Panc1 (cell line): ENCODE measurements around the gene ZCCHC24. TPM values are rescaled to one million over a fixed set of nuclear protein-coding genes. Genes with fewer than 3 reads are reported as not detected.

Experiments
- ATAC-seq: fragments of 200-7000 bp; cut with Tn5 transposase; 2 replicates; pipeline ENCODE4 v1.9.1; 2020; ENCODE audit warnings: mild to moderate bottlenecking, moderate library complexity
- BruUV-seq: library from RNA; stranded (reverse); fragments of 400-500 nt; replicated peaks from 2 replicates; lab custom pipeline; 2021; lab: Mats Ljungman, UMichigan
- CTCF ChIA-PET: fragments of 300-600 bp; sonication (Branson Sonifier 250); formaldehyde crosslinking; loops from one replicate; lab custom pipeline; 2022; ENCODE audit warnings: antibody characterized with exemption; lab: Charles Lee
- POLR2A ChIA-PET: fragments of 300-600 bp; sonication (Branson Sonifier 250); formaldehyde crosslinking; loops from one replicate; lab custom pipeline; 2022; ENCODE audit warnings: antibody characterized with exemption; lab: Charles Lee
- DNase-seq: peaks from one replicate; pipeline ENCODE4 v3.0.0-alpha.2; 2010; ENCODE audit warnings: low read depth, low spot score
- H3K27ac ChIP-seq: 2 replicates; pipeline ENCODE4 v1.5.1; 2011; ENCODE audit warnings: mild to moderate bottlenecking, low read length, inconsistent platforms
- H3K27me3 ChIP-seq: fragments of 200-500 bp; sonication (Bioruptor generic); 2 replicates; pipeline ENCODE4 v1.6.0; 2014; ENCODE audit warnings: low read length, inconsistent platforms; ENCODE audit not compliant: control insufficient read depth, insufficient read depth
- H3K36me3 ChIP-seq: fragments of 200-500 bp; sonication (Bioruptor generic); 2 replicates; pipeline ENCODE4 v1.5.1; 2014; ENCODE audit warnings: inconsistent platforms, mild to moderate bottlenecking, low read length, moderate library complexity; ENCODE audit not compliant: control insufficient read depth, insufficient read depth
- H3K4me1 ChIP-seq: 2 replicates; pipeline ENCODE4 v1.5.1; 2011; ENCODE audit warnings: inconsistent platforms, mild to moderate bottlenecking, low read length, moderate library complexity; ENCODE audit not compliant: control insufficient read depth, insufficient read depth
- H3K4me3 ChIP-seq, 2 experiments: 2 replicates each; pipeline ENCODE4 v1.5.1; 2011 to 2012; ENCODE audit warnings: low read depth in 2 of 2, low read length in 2 of 2, mild to moderate bottlenecking in 2 of 2, inconsistent platforms in 1 of 2, moderate library complexity in 1 of 2
- H3K9me3 ChIP-seq: fragments of 200-500 bp; sonication (Bioruptor generic); 2 replicates; pipeline ENCODE4 v1.5.1; 2014; ENCODE audit warnings: low read depth, mild to moderate bottlenecking, inconsistent platforms, low read length, moderate library complexity; ENCODE audit not compliant: control insufficient read depth, insufficient read depth
- CTCF ChIP-seq: fragments of 450-650 bp; IDR thresholded peaks from 2 replicates; pipeline ENCODE4 v1.5.1; 2017; ENCODE audit warnings: mild to moderate bottlenecking
- POLR2AphosphoS5 ChIP-seq: IDR thresholded peaks from 2 replicates; pipeline ENCODE4 v1.6.1; 2012; ENCODE audit warnings: mild to moderate bottlenecking, low read depth, low read length, moderate library complexity
- SIN3A ChIP-seq: IDR thresholded peaks from 2 replicates; pipeline ENCODE4 v1.6.1; 2012; ENCODE audit warnings: low read depth, mild to moderate bottlenecking, low read length, moderate library complexity, borderline replicate concordance; ENCODE audit not compliant: insufficient read depth
- TCF7L2 ChIP-seq: IDR thresholded peaks from 2 replicates; pipeline ENCODE4 v1.6.1; 2011; ENCODE audit warnings: mild to moderate bottlenecking, low read depth, low read length, inconsistent platforms
- in situ Hi-C: cut with HindIII; loops from 2 replicates; pipeline ENCODE4 v1.10.0; 2016; ENCODE audit warnings: low sequenced_read_pairs, low pct_unique_long_range_greater_than_20kb
- intact Hi-C: fragments of 100-400 bp; cut with micrococcal nuclease; formaldehyde crosslinking; loops from one replicate; pipeline ENCODE4 v1.10.0; 2022; ENCODE audit not compliant: unreplicated experiment
- total RNA-seq: library from RNA; stranded (reverse); gene quantifications from one replicate; pipeline ENCODE4 v1.2.1, GENCODE V29; 2021; ENCODE audit not compliant: unreplicated experiment
- TF ChIP-seq, protein P1 (sequence below), 2 experiments: IDR thresholded peaks; 2 replicates each; pipeline ENCODE4 v1.6.1; 2011 to 2012; ENCODE audit warnings: low read depth in 2 of 2, control low read depth in 1 of 2, low read length in 1 of 2, mild to moderate bottlenecking in 1 of 2, moderate library complexity in 1 of 2; ENCODE audit not compliant: insufficient read depth in 1 of 2

ZCCHC24 gene
- total RNA-seq, 1 experiment from 2014 or later = 7.8 TPM

DNA sequence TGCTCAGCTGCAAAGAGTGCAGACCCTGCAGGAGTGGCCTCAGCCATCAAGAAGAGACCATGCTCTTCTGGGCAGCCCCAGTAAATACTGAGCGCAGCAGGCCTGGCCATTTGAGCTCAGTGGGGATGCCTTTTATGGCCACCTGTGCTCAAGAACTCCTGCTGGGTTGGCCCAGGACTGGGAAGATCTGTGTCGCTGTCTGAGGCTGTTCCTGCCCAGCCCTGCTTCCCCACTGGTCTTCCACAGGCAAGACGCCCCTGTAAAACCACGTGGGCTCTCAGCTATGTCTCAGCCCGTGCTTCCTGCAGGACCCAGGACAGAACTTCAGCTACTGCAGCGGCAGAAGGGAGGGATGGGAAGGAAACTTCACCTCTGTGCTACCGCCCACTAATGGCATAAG, 108.7 kb downstream of the ZCCHC24 start:
- CTCF ChIA-PET = no interaction called here
- no peak overlapping the region for H3K27ac ChIP-seq
- POLR2A ChIA-PET = interaction anchor here (0.6 kb wide), 1 partner anchor 14 kb away, joined by 3 read pairs; no protein-coding TSS in a partner anchor
- no peaks in the 10 kb centered on the region; the same call in 1 of the 2 replicates for H3K9me3 ChIP-seq
- TF ChIP-seq, protein P1, sequence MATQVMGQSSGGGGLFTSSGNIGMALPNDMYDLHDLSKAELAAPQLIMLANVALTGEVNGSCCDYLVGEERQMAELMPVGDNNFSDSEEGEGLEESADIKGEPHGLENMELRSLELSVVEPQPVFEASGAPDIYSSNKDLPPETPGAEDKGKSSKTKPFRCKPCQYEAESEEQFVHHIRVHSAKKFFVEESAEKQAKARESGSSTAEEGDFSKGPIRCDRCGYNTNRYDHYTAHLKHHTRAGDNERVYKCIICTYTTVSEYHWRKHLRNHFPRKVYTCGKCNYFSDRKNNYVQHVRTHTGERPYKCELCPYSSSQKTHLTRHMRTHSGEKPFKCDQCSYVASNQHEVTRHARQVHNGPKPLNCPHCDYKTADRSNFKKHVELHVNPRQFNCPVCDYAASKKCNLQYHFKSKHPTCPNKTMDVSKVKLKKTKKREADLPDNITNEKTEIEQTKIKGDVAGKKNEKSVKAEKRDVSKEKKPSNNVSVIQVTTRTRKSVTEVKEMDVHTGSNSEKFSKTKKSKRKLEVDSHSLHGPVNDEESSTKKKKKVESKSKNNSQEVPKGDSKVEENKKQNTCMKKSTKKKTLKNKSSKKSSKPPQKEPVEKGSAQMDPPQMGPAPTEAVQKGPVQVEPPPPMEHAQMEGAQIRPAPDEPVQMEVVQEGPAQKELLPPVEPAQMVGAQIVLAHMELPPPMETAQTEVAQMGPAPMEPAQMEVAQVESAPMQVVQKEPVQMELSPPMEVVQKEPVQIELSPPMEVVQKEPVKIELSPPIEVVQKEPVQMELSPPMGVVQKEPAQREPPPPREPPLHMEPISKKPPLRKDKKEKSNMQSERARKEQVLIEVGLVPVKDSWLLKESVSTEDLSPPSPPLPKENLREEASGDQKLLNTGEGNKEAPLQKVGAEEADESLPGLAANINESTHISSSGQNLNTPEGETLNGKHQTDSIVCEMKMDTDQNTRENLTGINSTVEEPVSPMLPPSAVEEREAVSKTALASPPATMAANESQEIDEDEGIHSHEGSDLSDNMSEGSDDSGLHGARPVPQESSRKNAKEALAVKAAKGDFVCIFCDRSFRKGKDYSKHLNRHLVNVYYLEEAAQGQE (IDR thresholded peaks at IDR 0.05; ENCODE audit: insufficient read depth in 1 of 2, low read depth in 2 of 2, low read length in 1 of 2) = no peak
- H3K4me1 ChIP-seq = no peaks in the 10 kb centered on the region
- in situ Hi-C loops (no loop called here), intact Hi-C loops (no loop called here)
- DNase-seq = no peak
- no peaks in the 10 kb centered on the region for H3K36me3 ChIP-seq
- BruUV-seq = no TSS peak
- H3K4me3 ChIP-seq = no peak overlapping the region
- no peaks in the 10 kb centered on the region for H3K27me3 ChIP-seq
- ATAC-seq = no peak

GRCh38 chr10:79336276-79336675, 109.1 kb downstream of the ZCCHC24 start:
- no peaks in the 10 kb centered on the region for H3K4me1 ChIP-seq
- in situ Hi-C loops = no loop called here
- POLR2A ChIA-PET = interaction anchor here (0.6 kb wide), 1 partner anchor 15 kb away, joined by 3 read pairs; no protein-coding TSS in a partner anchor
- CTCF ChIA-PET = no interaction called here
- no peak for DNase-seq
- no peak for ATAC-seq
- no peaks in the 10 kb centered on the region; the same call in 1 of the 2 replicates for H3K9me3 ChIP-seq
- H3K27me3 ChIP-seq = no peaks in the 10 kb centered on the region
- no TSS peak for BruUV-seq
- TF ChIP-seq, protein P1 (IDR thresholded peaks at IDR 0.05; ENCODE audit: insufficient read depth in 1 of 2, low read depth in 2 of 2, low read length in 1 of 2) = no peak
- no peak for TF ChIP-seq SIN3A
- no peak for TF ChIP-seq TCF7L2
- no peak for TF ChIP-seq CTCF
- no peak for TF ChIP-seq POLR2AphosphoS5
- no peaks in the 10 kb centered on the region for H3K36me3 ChIP-seq
- intact Hi-C loops = no loop called here
- H3K4me3 ChIP-seq = no peak overlapping the region
- H3K27ac ChIP-seq = no peak overlapping the region
